ENCODE results near the gene RASAL2. TPM values are rescaled to one million over a fixed set of nuclear protein-coding genes. Genes with fewer than 3 reads are reported as not detected.

Gene RASAL2
- total RNA-seq, 1 donor from 2014 or later, result 44.2 TPM

DNA sequence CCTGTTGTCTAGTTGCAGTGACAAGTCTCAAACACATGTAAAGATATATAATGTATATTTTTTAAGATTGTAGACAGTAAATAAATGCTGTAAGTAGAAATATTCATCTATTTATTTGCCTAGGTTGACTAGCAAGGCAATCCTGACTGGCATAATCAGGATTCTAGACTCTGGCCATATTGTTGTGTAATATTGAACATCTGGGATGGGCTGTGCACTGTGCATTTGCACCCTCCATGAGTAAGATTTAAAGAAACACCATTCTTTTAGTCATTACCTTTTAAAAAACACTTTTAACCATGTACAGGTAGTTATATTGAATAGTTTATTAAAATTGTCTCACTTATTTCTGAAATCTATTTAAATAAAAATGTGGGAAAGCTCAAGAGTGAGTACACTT is 32.4 kb downstream of the RASAL2 start:
- no peaks in the 10 kb centered on the region for H4K20me1 ChIP-seq (ENCODE audit: insufficient read depth, low read length)
- H3K79me2 ChIP-seq (ENCODE audit: insufficient read depth, low read length), result peaks cover 83% of the 10 kb centered on the region
- H3K27ac Mint-ChIP-seq (ENCODE audit: unreplicated experiment), result peak overlapping the region; percentile 97
- peak overlapping the region; percentile 27 for H3K9ac ChIP-seq (ENCODE audit: low read length)
- no peaks in the 10 kb centered on the region for H3K9me3 ChIP-seq (ENCODE audit: insufficient read depth, low read depth, low read length)
- no peak overlapping the region for H3K4me3 Mint-ChIP-seq (ENCODE audit: unreplicated experiment)
- no peak overlapping the region for H3K4me3 ChIP-seq (ENCODE audit: insufficient read depth, low read depth, low read length)
- peak overlapping the region; percentile 83 for H3K27ac ChIP-seq (ENCODE audit: low read depth, low read length)
- peak overlapping the region; percentile 44 for H3K4me2 ChIP-seq (ENCODE audit: low read length)
- H3K4me1 ChIP-seq (ENCODE audit: insufficient read depth, low read length), result peaks cover 23% of the 10 kb centered on the region
- H3K4me1 Mint-ChIP-seq (ENCODE audit: low read depth, unreplicated experiment), result peaks cover 43% of the 10 kb centered on the region
- no peak for TF ChIP-seq EZH2 (IDR thresholded peaks at IDR 0.05; ENCODE audit: insufficient read depth, low read length)
- TF ChIP-seq, protein P1, sequence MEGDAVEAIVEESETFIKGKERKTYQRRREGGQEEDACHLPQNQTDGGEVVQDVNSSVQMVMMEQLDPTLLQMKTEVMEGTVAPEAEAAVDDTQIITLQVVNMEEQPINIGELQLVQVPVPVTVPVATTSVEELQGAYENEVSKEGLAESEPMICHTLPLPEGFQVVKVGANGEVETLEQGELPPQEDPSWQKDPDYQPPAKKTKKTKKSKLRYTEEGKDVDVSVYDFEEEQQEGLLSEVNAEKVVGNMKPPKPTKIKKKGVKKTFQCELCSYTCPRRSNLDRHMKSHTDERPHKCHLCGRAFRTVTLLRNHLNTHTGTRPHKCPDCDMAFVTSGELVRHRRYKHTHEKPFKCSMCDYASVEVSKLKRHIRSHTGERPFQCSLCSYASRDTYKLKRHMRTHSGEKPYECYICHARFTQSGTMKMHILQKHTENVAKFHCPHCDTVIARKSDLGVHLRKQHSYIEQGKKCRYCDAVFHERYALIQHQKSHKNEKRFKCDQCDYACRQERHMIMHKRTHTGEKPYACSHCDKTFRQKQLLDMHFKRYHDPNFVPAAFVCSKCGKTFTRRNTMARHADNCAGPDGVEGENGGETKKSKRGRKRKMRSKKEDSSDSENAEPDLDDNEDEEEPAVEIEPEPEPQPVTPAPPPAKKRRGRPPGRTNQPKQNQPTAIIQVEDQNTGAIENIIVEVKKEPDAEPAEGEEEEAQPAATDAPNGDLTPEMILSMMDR (IDR thresholded peaks at IDR 0.05; ENCODE audit: insufficient read depth, low read depth, low read length), result no peak
- no peaks in the 10 kb centered on the region for H3K27me3 Mint-ChIP-seq (ENCODE audit: low read depth, unreplicated experiment)
- H3K36me3 ChIP-seq (ENCODE audit: insufficient read depth, low read length), result no peaks in the 10 kb centered on the region
- H2AFZ ChIP-seq (ENCODE audit: low read depth, low read length), result no peak overlapping the region
- DNase-seq (ENCODE audit: low read depth) (no peak), FAIRE-seq (no peak)
- no peaks in the 10 kb centered on the region for H3K9me3 Mint-ChIP-seq (ENCODE audit: unreplicated experiment)
- H3K27me3 ChIP-seq (ENCODE audit: insufficient read depth, low read length), result no peaks in the 10 kb centered on the region
- peaks cover 3% of the 10 kb centered on the region for H3K36me3 Mint-ChIP-seq (ENCODE audit: low read depth, unreplicated experiment)

GRCh38 chr1:178126741-178127185 is 32.9 kb downstream of the RASAL2 start:
- DNase-seq (ENCODE audit: low read depth), result peak; percentile 98
- H3K79me2 ChIP-seq (ENCODE audit: insufficient read depth, low read length), result peaks cover 83% of the 10 kb centered on the region

More at GRCh38 chr1:178126741-178127185, 32.9 kb downstream of the RASAL2 start:
- no peaks in the 10 kb centered on the region for H3K27me3 ChIP-seq (ENCODE audit: insufficient read depth, low read length)
- peak overlapping the region; percentile 83 for H3K27ac ChIP-seq (ENCODE audit: low read depth, low read length)
- peaks cover 23% of the 10 kb centered on the region for H3K4me1 ChIP-seq (ENCODE audit: insufficient read depth, low read length)
- H3K4me1 Mint-ChIP-seq (ENCODE audit: low read depth, unreplicated experiment), result peaks cover 41% of the 10 kb centered on the region
- no peaks in the 10 kb centered on the region for H4K20me1 ChIP-seq (ENCODE audit: insufficient read depth, low read length)
- no peak overlapping the region for H2AFZ ChIP-seq (ENCODE audit: low read depth, low read length)
- peak overlapping the region; percentile 97 for H3K27ac Mint-ChIP-seq (ENCODE audit: unreplicated experiment)
- peak overlapping the region; percentile 27 for H3K9ac ChIP-seq (ENCODE audit: low read length)
- peak overlapping the region; percentile 29 for H3K4me3 Mint-ChIP-seq (ENCODE audit: unreplicated experiment)
- peak; percentile 95 for FAIRE-seq
- H3K9me3 Mint-ChIP-seq (ENCODE audit: unreplicated experiment), result no peaks in the 10 kb centered on the region
- H3K36me3 ChIP-seq (ENCODE audit: insufficient read depth, low read length), result no peaks in the 10 kb centered on the region
- TF ChIP-seq EZH2 (IDR thresholded peaks at IDR 0.05; ENCODE audit: insufficient read depth, low read length), result no peak
- TF ChIP-seq, protein P1 (IDR thresholded peaks at IDR 0.05; ENCODE audit: insufficient read depth, low read depth, low read length), result no peak
- peak overlapping the region; percentile 44 for H3K4me2 ChIP-seq (ENCODE audit: low read length)
- H3K36me3 Mint-ChIP-seq (ENCODE audit: low read depth, unreplicated experiment), result peaks cover 1% of the 10 kb centered on the region
- no peak overlapping the region for H3K4me3 ChIP-seq (ENCODE audit: insufficient read depth, low read depth, low read length)
- no peaks in the 10 kb centered on the region for H3K9me3 ChIP-seq (ENCODE audit: insufficient read depth, low read depth, low read length)
- no peaks in the 10 kb centered on the region for H3K27me3 Mint-ChIP-seq (ENCODE audit: low read depth, unreplicated experiment)
